Measurements from ENCODE around the gene SLC9A5. TPM values are rescaled to one million over a fixed set of nuclear protein-coding genes. Genes with fewer than 3 reads are reported as not detected.

SLC9A5 gene
- total RNA-seq, 1 experiment from 2014 or later = 10.3 TPM

DNA sequence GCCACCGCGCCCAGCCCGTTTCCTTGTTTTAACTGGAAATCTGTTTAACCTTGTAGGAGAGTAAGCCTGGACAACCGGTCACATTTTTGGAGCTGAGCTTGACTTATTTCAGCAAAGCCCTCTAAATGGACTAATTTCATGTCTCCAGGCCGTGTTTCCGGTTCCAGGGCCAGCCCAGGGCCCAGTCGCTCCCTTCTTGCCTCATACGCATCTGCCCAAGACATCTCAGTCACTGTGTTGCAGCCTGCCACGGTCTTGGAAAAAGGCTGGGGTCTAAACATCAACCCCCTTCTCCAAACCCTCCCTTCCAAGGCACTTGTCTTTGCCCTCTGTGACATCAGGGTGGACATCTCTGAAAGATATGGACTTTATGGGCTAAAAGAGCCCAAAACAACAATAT lies 49.5 kb downstream of the SLC9A5 start (continued):
- TF ChIP-seq, protein P1, sequence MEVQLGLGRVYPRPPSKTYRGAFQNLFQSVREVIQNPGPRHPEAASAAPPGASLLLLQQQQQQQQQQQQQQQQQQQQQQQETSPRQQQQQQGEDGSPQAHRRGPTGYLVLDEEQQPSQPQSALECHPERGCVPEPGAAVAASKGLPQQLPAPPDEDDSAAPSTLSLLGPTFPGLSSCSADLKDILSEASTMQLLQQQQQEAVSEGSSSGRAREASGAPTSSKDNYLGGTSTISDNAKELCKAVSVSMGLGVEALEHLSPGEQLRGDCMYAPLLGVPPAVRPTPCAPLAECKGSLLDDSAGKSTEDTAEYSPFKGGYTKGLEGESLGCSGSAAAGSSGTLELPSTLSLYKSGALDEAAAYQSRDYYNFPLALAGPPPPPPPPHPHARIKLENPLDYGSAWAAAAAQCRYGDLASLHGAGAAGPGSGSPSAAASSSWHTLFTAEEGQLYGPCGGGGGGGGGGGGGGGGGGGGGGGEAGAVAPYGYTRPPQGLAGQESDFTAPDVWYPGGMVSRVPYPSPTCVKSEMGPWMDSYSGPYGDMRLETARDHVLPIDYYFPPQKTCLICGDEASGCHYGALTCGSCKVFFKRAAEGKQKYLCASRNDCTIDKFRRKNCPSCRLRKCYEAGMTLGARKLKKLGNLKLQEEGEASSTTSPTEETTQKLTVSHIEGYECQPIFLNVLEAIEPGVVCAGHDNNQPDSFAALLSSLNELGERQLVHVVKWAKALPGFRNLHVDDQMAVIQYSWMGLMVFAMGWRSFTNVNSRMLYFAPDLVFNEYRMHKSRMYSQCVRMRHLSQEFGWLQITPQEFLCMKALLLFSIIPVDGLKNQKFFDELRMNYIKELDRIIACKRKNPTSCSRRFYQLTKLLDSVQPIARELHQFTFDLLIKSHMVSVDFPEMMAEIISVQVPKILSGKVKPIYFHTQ (CRISPR knock-in tag; IDR thresholded peaks at IDR 0.05) = no peak
- TF ChIP-seq, protein P2, sequence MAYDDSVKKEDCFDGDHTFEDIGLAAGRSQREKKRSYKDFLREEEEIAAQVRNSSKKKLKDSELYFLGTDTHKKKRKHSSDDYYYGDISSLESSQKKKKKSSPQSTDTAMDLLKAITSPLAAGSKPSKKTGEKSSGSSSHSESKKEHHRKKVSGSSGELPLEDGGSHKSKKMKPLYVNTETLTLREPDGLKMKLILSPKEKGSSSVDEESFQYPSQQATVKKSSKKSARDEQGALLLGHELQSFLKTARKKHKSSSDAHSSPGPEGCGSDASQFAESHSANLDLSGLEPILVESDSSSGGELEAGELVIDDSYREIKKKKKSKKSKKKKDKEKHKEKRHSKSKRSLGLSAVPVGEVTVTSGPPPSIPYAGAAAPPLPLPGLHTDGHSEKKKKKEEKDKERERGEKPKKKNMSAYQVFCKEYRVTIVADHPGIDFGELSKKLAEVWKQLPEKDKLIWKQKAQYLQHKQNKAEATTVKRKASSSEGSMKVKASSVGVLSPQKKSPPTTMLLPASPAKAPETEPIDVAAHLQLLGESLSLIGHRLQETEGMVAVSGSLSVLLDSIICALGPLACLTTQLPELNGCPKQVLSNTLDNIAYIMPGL (CRISPR knock-in tag; IDR thresholded peaks at IDR 0.05) = no peak
- TF ChIP-seq HMGA2 (CRISPR knock-in tag; IDR thresholded peaks at IDR 0.05) (no peak), PRDM15 (CRISPR knock-in tag; IDR thresholded peaks at IDR 0.05) (no peak), ZNF512 (CRISPR knock-in tag; IDR thresholded peaks at IDR 0.05; ENCODE audit: borderline replicate concordance) (no peak), KAT7 (CRISPR knock-in tag; IDR thresholded peaks at IDR 0.05; ENCODE audit: borderline replicate concordance) (no peak), ESRRA (CRISPR knock-in tag; IDR thresholded peaks at IDR 0.05; ENCODE audit: borderline replicate concordance) (no peak)

DNA sequence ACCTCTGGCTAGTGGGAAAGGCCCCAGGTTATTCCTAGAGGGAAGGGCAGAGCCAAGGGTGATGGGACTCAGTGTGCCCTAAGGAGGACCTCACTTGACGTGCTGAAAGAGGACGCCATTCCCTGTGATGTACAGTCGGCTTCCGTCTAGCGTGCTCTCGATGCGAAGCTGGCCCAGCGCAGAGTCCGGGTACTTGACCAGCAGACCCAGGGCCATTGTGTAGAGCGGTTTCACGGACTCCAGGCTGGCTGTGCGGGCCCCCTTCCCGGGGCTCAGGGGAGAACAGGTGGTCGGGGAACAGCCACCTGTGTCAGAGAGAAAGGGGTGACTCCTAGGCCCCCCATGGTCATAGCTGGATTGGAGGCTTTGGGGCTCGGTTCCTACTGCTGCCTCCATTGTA lies 50.5 kb downstream of the SLC9A5 start:
- no peak for DNase-seq (ENCODE audit: low spot score)
- Mint-ChIP-seq H3K27ac (no peak overlapping the region), H3K36me3 (no peaks in the 10 kb centered on the region), H3K4me1 (no peaks in the 10 kb centered on the region), H3K4me3 (no peak overlapping the region), H3K27me3 (ENCODE audit: low read depth) (peaks cover 27% of the 10 kb centered on the region), H3K9me3 (no peaks in the 10 kb centered on the region)
- ChIA-PET CTCF (interaction anchor here (0.6 to 6.8 kb wide), 2 partner anchors 14 to 407 kb away, joined by 3 to 51 read pairs; no protein-coding TSS in a partner anchor), POLR2A (no interaction called here)
- ATAC-seq = no peak
- no peak for TF ChIP-seq CTCF (IDR thresholded peaks at IDR 0.05)
- no peak for TF ChIP-seq ZNF423 (CRISPR knock-in tag; IDR thresholded peaks at IDR 0.05)
- TF ChIP-seq ZBTB21 (CRISPR knock-in tag; IDR thresholded peaks at IDR 0.05; ENCODE audit: borderline replicate concordance) = no peak
- TF ChIP-seq FOXP1 (CRISPR knock-in tag; IDR thresholded peaks at IDR 0.05; ENCODE audit: borderline replicate concordance) = no peak
- no peak for TF ChIP-seq ELF4 (CRISPR knock-in tag; IDR thresholded peaks at IDR 0.05; ENCODE audit: low read depth)
- TF ChIP-seq, protein P3, sequence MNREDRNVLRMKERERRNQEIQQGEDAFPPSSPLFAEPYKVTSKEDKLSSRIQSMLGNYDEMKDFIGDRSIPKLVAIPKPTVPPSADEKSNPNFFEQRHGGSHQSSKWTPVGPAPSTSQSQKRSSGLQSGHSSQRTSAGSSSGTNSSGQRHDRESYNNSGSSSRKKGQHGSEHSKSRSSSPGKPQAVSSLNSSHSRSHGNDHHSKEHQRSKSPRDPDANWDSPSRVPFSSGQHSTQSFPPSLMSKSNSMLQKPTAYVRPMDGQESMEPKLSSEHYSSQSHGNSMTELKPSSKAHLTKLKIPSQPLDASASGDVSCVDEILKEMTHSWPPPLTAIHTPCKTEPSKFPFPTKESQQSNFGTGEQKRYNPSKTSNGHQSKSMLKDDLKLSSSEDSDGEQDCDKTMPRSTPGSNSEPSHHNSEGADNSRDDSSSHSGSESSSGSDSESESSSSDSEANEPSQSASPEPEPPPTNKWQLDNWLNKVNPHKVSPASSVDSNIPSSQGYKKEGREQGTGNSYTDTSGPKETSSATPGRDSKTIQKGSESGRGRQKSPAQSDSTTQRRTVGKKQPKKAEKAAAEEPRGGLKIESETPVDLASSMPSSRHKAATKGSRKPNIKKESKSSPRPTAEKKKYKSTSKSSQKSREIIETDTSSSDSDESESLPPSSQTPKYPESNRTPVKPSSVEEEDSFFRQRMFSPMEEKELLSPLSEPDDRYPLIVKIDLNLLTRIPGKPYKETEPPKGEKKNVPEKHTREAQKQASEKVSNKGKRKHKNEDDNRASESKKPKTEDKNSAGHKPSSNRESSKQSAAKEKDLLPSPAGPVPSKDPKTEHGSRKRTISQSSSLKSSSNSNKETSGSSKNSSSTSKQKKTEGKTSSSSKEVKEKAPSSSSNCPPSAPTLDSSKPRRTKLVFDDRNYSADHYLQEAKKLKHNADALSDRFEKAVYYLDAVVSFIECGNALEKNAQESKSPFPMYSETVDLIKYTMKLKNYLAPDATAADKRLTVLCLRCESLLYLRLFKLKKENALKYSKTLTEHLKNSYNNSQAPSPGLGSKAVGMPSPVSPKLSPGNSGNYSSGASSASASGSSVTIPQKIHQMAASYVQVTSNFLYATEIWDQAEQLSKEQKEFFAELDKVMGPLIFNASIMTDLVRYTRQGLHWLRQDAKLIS (CRISPR knock-in tag; IDR thresholded peaks at IDR 0.05; ENCODE audit: borderline replicate concordance) = no peak
- TF ChIP-seq, protein P4, sequence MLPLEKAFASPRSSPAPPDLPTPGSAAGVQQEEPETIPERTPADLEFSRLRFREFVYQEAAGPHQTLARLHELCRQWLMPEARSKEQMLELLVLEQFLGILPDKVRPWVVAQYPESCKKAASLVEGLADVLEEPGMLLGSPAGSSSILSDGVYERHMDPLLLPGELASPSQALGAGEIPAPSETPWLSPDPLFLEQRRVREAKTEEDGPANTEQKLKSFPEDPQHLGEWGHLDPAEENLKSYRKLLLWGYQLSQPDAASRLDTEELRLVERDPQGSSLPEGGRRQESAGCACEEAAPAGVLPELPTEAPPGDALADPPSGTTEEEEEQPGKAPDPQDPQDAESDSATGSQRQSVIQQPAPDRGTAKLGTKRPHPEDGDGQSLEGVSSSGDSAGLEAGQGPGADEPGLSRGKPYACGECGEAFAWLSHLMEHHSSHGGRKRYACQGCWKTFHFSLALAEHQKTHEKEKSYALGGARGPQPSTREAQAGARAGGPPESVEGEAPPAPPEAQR (CRISPR knock-in tag; IDR thresholded peaks at IDR 0.05) = no peak
- TF ChIP-seq FOXJ3 (CRISPR knock-in tag; IDR thresholded peaks at IDR 0.05; ENCODE audit: borderline replicate concordance) = no peak
- TF ChIP-seq ZNF425 (CRISPR knock-in tag; conservative IDR thresholded peaks at IDR 0.05) = no peak

Data from WTC11 (cell line).